Naive thymus-derived CD8-positive, alpha-beta T cell (primary cell): ENCODE results near the gene TFF1. TPM values are rescaled to one million over a fixed set of nuclear protein-coding genes. Genes with fewer than 3 reads are reported as not detected.
"Not testable (repeated sequence)": the region's sequence is repeated elsewhere in the genome, so short reads cannot be mapped to it uniquely, and the experiment has no call there.

Experiments
- ATAC-seq, 2 donors: fragments of 150-1000 bp; cut with Tn5 transposase in 1 of 2; sonication (Bioruptor Pico), chemical (Tn5 transposase) in 1 of 2; 1 replicate in 1 of 2; 2 replicates in 1 of 2; pipeline ENCODE4 v1.10.0; 2021; ENCODE audit warnings: mild to moderate bottlenecking in 2 of 2, moderate library complexity in 2 of 2
- POLR2A ChIA-PET: fragments of 350-600 bp; sonication (Branson Sonifier 250); formaldehyde crosslinking; loops from one replicate; lab custom pipeline; 2021; ENCODE audit warnings: antibody characterized with exemption; lab: Charles Lee
- DNase-seq, 10 donors: peaks; one replicate each; pipeline versions ENCODE4 v3.0.0 to v3.0.0-alpha.2; 2020 to 2022
- H3K27ac Mint-ChIP-seq, 10 donors: one replicate each; pipeline ENCODE4 v1.8.0; 2020 to 2022; ENCODE audit warnings: mild to moderate bottlenecking in 10 of 10, mixed read lengths in 10 of 10, moderate library complexity in 4 of 10, inconsistent platforms in 1 of 10
- H3K27me3 Mint-ChIP-seq, 5 donors: one replicate each; pipeline ENCODE4 v1.8.0; 2021 to 2022; ENCODE audit warnings: mixed read lengths in 5 of 5
- H3K36me3 Mint-ChIP-seq, 3 donors: one replicate each; pipeline ENCODE4 v1.8.0; 2020 to 2022; ENCODE audit warnings: mixed read lengths in 3 of 3, mild to moderate bottlenecking in 2 of 3, inconsistent platforms in 1 of 3
- H3K4me1 Mint-ChIP-seq, 4 donors: one replicate each; pipeline ENCODE4 v1.8.0; 2021 to 2022; ENCODE audit warnings: mixed read lengths in 4 of 4
- H3K4me3 Mint-ChIP-seq, 10 donors: one replicate each; pipeline ENCODE4 v1.8.0; 2020 to 2022; ENCODE audit warnings: mild to moderate bottlenecking in 10 of 10, mixed read lengths in 10 of 10, moderate library complexity in 6 of 10, inconsistent platforms in 1 of 10
- H3K9me3 Mint-ChIP-seq, 9 donors: one replicate each; pipeline ENCODE4 v1.8.0; 2020 to 2022; ENCODE audit warnings: mixed read lengths in 9 of 9, mild to moderate bottlenecking in 3 of 9, inconsistent platforms in 1 of 9, moderate library complexity in 1 of 9
- polyA plus RNA-seq, 3 donors: library from polyadenylated mRNA; unstranded; fragments of 300-500 nt; fragmentation: Illumina TruSeq; gene quantifications; one replicate each; pipeline ENCODE4 v1.2.3, GENCODE V29; 2021
- total RNA-seq, 8 experiments: library from RNA in 2 of 8; stranded (reverse) in 2 of 8; gene quantifications; one replicate each; pipeline ENCODE4 v1.2.3 and lab custom pipeline; 2021 to 2026

TFF1 gene
- total RNA-seq (not detected), polyA plus RNA-seq (not detected), total RNA-seq (lab: John Stamatoyannopoulos, UW) (0 reads per million in 6 experiments)

DNA sequence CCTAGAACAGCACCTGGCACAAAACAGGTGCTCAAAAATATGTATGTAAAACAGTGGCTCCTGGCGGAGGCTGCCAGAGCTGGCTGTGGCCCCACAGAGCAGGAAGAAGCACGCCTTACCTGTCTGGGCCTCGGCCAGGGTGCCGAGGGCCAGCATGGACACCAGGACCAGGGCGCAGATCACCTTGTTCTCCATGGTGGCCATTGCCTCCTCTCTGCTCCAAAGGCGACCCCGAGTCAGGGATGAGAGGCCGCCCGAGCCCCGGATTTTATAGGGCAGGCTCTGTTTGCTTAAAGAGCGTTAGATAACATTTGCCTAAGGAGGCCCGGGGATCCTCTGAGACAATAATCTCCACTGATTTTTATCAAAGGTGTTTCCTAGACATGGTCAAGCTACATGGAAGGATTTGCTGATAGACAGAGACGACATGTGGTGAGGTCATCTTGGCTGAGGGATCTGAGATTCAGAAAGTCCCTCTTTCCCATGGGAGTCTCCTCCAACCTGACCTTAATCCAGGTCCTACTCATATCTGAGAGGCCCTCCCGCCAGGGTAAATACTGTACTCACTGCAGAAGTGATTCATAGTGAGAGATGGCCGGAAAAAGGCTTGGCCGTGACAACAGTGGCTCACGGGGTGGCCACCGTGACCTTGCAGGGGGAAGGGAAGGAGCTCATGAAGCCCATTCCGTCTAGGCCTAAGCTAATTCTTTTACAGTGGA lies at the start of gene TFF1:
Gene TFF1 (minus strand): TSS at position 244 of the 719 bp plus-strand sequence. CDS start 40 bp downstream, at position 204.
- Mint-ChIP-seq H3K27me3 (peaks cover 0 to 1% (median 0%) of the 10 kb centered on the region in 5 donors), H3K36me3 (no peaks in the 10 kb centered on the region), H3K27ac (peak within 1 kb of the TSS in 1 of 10 donors; percentile 38), H3K9me3 (no peaks in the 10 kb centered on the region), H3K4me1 (peaks cover 7 to 35% (median 19%) of the 10 kb centered on the region in 4 donors), H3K4me3 (no peak within 1 kb of the TSS)
- POLR2A ChIA-PET, result no interaction called here
- ATAC-seq, result no peak
- no peak for DNase-seq

GRCh38 chr21:42414928-42415769 lies 48.8 kb upstream of the TFF1 start:
- Mint-ChIP-seq H3K27me3 (no peaks in the 10 kb centered on the region), H3K4me1 (peaks cover 23 to 66% (median 55%) of the 10 kb centered on the region in 4 donors), H3K36me3 (peaks cover 17 to 39% (median 26%) of the 10 kb centered on the region in 3 donors), H3K27ac (peak overlapping the region; percentile 94 to 100 (median 99)), H3K9me3 (no peaks in the 10 kb centered on the region), H3K4me3 (peak overlapping the region; percentile 59 to 84 (median 78))
- ATAC-seq (peak; percentile 91 to 95), DNase-seq (peak; percentile 64 to 93 (median 85))
- POLR2A ChIA-PET, result interaction anchor here (1.0 to 22.4 kb wide), 6 partner anchors 10 to 146 kb away, joined by 3 to 273 read pairs (median 4); partner anchors contain the start of gene UBASH3A

GRCh38 chr21:42414553-42414927 lies 48.2 kb upstream of the TFF1 start:
- DNase-seq (no peak), ATAC-seq (no peak)
- Mint-ChIP-seq H3K36me3 (peaks cover 18 to 40% (median 22%) of the 10 kb centered on the region in 3 donors), H3K27ac (peak overlapping the region; percentile 94 to 100 (median 99)), H3K4me3 (peak overlapping the region; percentile 59 to 84 (median 78)), H3K9me3 (no peaks in the 10 kb centered on the region), H3K4me1 (peaks cover 27 to 62% (median 55%) of the 10 kb centered on the region in 4 donors), H3K27me3 (no peaks in the 10 kb centered on the region)
- POLR2A ChIA-PET, result interaction anchor here (1.2 to 22.4 kb wide), 5 partner anchors 10 to 146 kb away, joined by 3 to 273 read pairs (median 5); partner anchors contain the start of gene UBASH3A

GRCh38 chr21:42414066-42414465 lies 47.7 kb upstream of the TFF1 start:
- ATAC-seq, result no peak
- Mint-ChIP-seq H3K4me1 (peaks cover 26 to 58% (median 55%) of the 10 kb centered on the region in 4 donors), H3K27ac (peak overlapping the region; percentile 94 to 100 (median 99)), H3K27me3 (no peaks in the 10 kb centered on the region), H3K4me3 (peak overlapping the region in 8 of 10 donors; percentile 11 to 80 (median 64)), H3K36me3 (peaks cover 17 to 41% (median 18%) of the 10 kb centered on the region in 3 donors), H3K9me3 (no peaks in the 10 kb centered on the region)
- POLR2A ChIA-PET, result interaction anchor here (1.4 to 22.4 kb wide), 2 partner anchors 12 to 35 kb away, joined by 3 to 273 read pairs; partner anchors contain the start of gene UBASH3A
- DNase-seq, result no peak

DNA sequence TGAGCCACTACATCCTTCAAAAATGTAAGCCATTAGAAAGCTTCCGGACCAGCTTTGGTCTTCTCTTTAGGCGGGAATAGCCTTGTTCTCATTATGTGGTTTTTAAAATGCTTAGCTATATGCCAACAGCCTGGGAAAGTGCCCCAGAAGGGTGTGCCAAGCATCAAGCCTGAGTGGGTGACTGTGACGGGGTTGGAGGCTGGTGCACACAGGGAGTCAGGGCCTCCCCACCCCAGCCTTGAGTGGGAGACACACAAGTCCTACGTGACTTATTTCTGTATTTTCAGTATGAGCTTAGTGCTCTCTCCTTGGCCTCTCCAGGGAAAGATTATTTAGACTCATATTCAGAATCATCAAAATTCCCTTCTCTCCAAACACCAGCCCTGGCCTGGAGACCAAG lies 47.2 kb upstream of the TFF1 start:
- Mint-ChIP-seq H3K4me1 (peaks cover 27 to 56% (median 54%) of the 10 kb centered on the region in 4 donors), H3K36me3 (peaks cover 13 to 37% (median 18%) of the 10 kb centered on the region in 3 donors), H3K27me3 (no peaks in the 10 kb centered on the region), H3K4me3 (peak overlapping the region in 4 of 10 donors; percentile 8 to 18 (median 10)), H3K9me3 (no peaks in the 10 kb centered on the region), H3K27ac (peak overlapping the region; percentile 94 to 100 (median 99))
- POLR2A ChIA-PET, result interaction anchor here (0.9 to 22.4 kb wide), 2 partner anchors 11 to 70 kb away, joined by 3 to 273 read pairs; partner anchors contain the start of gene UBASH3A
- DNase-seq (no peak), ATAC-seq (no peak)

DNA sequence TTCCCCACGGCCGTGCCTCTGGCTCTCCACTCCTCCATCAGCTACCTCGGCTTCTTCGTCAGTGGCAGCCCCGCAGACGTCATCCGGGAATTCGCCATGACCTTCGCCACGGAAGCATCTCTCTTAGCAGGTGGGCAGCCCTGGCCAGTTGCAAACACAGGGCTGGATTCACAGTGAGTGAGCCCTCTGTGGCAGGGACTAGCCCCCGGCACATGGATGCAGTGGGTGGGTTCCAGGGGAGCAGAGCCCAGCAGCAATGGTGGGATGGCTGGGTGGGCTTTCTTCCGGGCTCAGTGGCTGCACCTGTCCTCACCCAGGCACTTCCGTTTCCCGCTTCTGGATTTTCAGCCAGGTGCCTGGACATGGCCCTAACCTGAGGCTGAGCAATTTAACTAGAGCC lies 46.8 kb upstream of the TFF1 start:
- peak overlapping the region in 2 of 10 donors; percentile 8 to 9 for H3K4me3 Mint-ChIP-seq
- H3K9me3 Mint-ChIP-seq, result no peaks in the 10 kb centered on the region
- H3K4me1 Mint-ChIP-seq, result peaks cover 29 to 58% (median 55%) of the 10 kb centered on the region in 4 donors
- H3K27ac Mint-ChIP-seq, result peak overlapping the region; percentile 94 to 100 (median 99)
- POLR2A ChIA-PET, result interaction anchor here (0.9 to 22.4 kb wide), 2 partner anchors 11 to 70 kb away, joined by 3 to 273 read pairs; partner anchors contain the start of gene UBASH3A
- H3K36me3 Mint-ChIP-seq, result peaks cover 13 to 35% (median 18%) of the 10 kb centered on the region in 3 donors
- ATAC-seq (no peak), DNase-seq (no peak)
- H3K27me3 Mint-ChIP-seq, result no peaks in the 10 kb centered on the region

DNA sequence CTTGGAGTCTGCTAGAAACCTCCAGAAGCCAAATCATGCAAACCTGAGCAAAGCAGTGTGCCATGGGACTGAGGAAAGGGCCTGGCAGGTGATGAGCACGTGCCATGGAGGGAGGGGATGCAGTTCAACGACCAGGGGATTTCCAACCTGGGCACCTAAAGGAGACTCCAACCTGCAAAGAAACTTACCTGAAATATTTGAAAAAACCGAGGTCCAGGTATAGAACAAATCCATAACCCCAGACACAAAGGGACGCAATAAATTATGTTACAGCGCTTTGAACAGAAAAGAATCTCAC lies 46.2 kb upstream of the TFF1 start:
- DNase-seq (no peak), ATAC-seq (no peak)
- H3K9me3 Mint-ChIP-seq, result no peaks in the 10 kb centered on the region
- H3K27me3 Mint-ChIP-seq, result no peaks in the 10 kb centered on the region
- H3K4me1 Mint-ChIP-seq, result peaks cover 32 to 62% (median 59%) of the 10 kb centered on the region in 4 donors
- H3K4me3 Mint-ChIP-seq, result no peak overlapping the region
- peaks cover 13 to 33% (median 17%) of the 10 kb centered on the region in 3 donors for H3K36me3 Mint-ChIP-seq
- peak overlapping the region in 6 of 10 donors; percentile 71 to 100 (median 99) for H3K27ac Mint-ChIP-seq
- POLR2A ChIA-PET, result interaction anchor here (1.6 to 22.4 kb wide), 2 partner anchors 9 to 10 kb away, joined by 6 to 273 read pairs; partner anchors contain the start of gene UBASH3A

GRCh38 chr21:42411891-42412635 lies 45.7 kb upstream of the TFF1 start:
- ATAC-seq (no peak), DNase-seq (no peak)
- H3K27ac Mint-ChIP-seq, result peak overlapping the region in 6 of 10 donors; percentile 71 to 100 (median 99)
- no peaks in the 10 kb centered on the region for H3K9me3 Mint-ChIP-seq
- H3K4me1 Mint-ChIP-seq, result peaks cover 34 to 65% (median 60%) of the 10 kb centered on the region in 4 donors
- H3K36me3 Mint-ChIP-seq, result peaks cover 14 to 31% (median 16%) of the 10 kb centered on the region in 3 donors
- no peak overlapping the region for H3K4me3 Mint-ChIP-seq
- POLR2A ChIA-PET, result interaction anchor here (1.6 to 22.4 kb wide), 2 partner anchors 10 kb away, joined by 6 to 273 read pairs; partner anchors contain the start of gene UBASH3A
- H3K27me3 Mint-ChIP-seq, result no peaks in the 10 kb centered on the region

DNA sequence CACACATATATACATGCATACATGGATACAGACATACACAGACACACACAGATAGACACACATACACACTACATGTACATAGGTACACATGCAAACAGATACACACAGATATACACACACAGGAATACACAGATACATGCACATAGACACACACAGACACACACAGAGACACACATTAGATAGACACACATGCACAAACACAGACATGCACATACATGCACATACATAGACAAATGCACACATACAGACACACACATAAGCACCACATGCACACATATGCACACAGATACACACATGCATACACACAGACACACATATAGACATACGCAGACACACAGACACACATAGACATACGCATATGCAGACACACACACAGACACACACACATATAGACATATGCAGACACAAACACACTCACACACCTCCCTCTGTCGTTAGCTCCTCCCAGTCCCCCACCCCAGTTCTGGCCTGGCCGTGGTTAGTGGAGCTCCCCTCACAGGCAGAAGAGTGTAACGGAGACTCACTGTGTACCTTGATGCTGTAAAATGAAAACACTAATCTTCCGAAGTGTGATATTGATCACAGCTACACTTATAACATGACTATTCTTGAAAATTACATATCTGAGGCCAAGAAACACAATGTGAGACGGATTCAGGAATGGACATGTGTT lies 45.0 kb upstream of the TFF1 start:
- ATAC-seq (no peak), DNase-seq (no peak)
- POLR2A ChIA-PET, result interaction anchor here (1.6 to 22.4 kb wide), 2 partner anchors 9 to 11 kb away, joined by 6 to 273 read pairs; partner anchors contain the start of gene UBASH3A
- H3K27ac Mint-ChIP-seq, result no peak overlapping the region
- no peaks in the 10 kb centered on the region for H3K9me3 Mint-ChIP-seq
- H3K4me3 Mint-ChIP-seq, result no peak overlapping the region
- H3K27me3 Mint-ChIP-seq, result no peaks in the 10 kb centered on the region
- H3K4me1 Mint-ChIP-seq, result peaks cover 38 to 66% (median 62%) of the 10 kb centered on the region in 4 donors
- H3K36me3 Mint-ChIP-seq, result peaks cover 17 to 36% (median 23%) of the 10 kb centered on the region in 3 donors

DNA sequence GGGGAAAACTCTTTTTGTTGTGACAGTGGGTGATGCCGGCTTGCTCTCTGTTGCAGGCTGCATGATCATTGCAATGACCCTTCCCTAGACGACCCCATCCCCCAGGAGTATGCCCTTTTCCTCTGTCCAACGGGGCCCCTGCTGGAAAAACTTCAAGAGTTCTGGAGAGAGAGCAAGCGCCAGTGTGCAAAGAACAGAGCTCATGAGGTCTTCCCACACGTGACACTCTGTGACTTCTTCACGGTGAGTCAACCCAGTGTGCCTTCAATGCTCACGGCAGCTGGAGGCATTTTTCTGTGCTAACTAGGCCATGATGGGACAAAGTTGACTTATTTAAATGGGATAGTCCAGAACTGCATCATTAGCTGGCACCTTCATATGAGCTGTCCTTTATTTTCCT lies 43.0 kb upstream of the TFF1 start:
- H3K36me3 Mint-ChIP-seq, result peaks cover 18 to 36% (median 28%) of the 10 kb centered on the region in 3 donors
- DNase-seq (no peak), ATAC-seq (no peak)
- POLR2A ChIA-PET, result interaction anchor here (1.3 to 2.4 kb wide), 3 partner anchors 10 to 15 kb away, joined by 3 to 14 read pairs (median 9); no protein-coding TSS in a partner anchor
- no peaks in the 10 kb centered on the region for H3K9me3 Mint-ChIP-seq
- H3K4me3 Mint-ChIP-seq, result peak overlapping the region in 9 of 10 donors; percentile 12 to 78 (median 51)
- H3K27me3 Mint-ChIP-seq, result no peaks in the 10 kb centered on the region
- peaks cover 36 to 54% (median 46%) of the 10 kb centered on the region in 4 donors for H3K4me1 Mint-ChIP-seq
- H3K27ac Mint-ChIP-seq, result peak overlapping the region in 7 of 10 donors; percentile 80 to 97 (median 88)

- POLR2A ChIA-PET, result interaction anchor here (1.3 to 2.4 kb wide), 3 partner anchors 11 to 16 kb away, joined by 3 to 14 read pairs (median 9); no protein-coding TSS in a partner anchor
- ATAC-seq, H3K9me3 Mint-ChIP-seq, H3K27me3 Mint-ChIP-seq, DNase-seq: not testable (repeated sequence)
- Mint-ChIP-seq H3K4me3 (peak overlapping the region in 4 of 10 donors; percentile 29 to 96 (median 90)), H3K27ac (peak overlapping the region in 6 of 10 donors; percentile 22 to 99 (median 94)), H3K4me1 (peaks cover 31 to 50% (median 40%) of the 10 kb centered on the region in 4 donors), H3K36me3 (peaks cover 13 to 30% (median 28%) of the 10 kb centered on the region in 3 donors)
Measured at GRCh38 chr21:42408718-42409117, 42.4 kb upstream of the TFF1 start.
